GM18909 (cell line): Measurements from ENCODE around the gene DCST1.

Source experiments
- ATAC-seq: cut with Tn5 transposase; IDR thresholded peaks from one replicate; pipeline ENCODE4 v1.9.1; 2021; ENCODE audit warnings: mild to moderate bottlenecking; ENCODE audit not compliant: unreplicated experiment, poor library complexity

Gene DCST1

DNA sequence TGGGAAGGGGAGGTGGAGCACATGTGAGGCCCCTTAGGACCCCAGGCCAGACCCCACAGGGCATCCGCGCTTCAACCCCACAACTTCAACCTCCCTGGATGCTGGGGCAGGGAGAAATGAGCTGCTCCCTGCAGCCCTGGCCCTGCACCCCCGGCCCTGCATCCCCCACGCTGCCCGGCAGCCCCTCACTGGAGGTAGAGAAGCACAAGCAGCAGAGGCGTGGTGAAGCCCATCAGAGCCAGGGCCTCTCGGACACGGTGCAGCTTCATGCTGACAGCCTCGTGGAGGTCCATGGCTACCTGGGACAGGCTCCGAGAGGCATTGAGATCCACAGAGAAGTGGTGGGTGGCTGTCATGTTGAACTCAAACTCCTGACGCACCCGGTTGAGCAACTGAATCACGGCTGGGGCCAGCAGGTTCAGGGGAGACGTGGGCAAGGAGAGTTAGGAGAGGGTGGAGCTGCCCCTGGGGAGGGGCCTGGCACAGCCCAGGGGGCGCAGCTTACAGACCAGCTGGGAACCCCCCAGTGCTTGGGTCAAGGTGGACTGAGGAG, 3.3 kb upstream of the DCST1 start:
- no peak for ATAC-seq

DNA sequence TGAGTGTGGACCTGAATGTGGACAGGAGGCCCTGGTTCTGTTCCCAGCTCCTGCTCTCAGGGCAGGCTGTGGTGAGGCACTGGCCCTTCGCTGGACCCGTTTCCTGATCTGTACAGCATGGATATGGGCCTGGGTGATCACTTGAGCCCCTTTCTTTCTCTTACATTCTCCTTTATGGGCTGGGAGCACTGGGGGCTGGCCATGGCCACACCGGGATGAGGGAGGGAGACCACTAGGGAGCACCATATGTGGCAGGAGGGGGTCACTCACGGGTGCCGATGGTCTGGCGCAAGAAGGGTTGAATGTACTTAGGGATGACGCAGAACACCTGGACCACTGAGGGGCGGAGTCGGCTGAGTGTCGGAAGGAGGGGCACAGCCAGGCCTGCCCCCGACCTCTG, 2.7 kb upstream of the DCST1 start:
- no peak for ATAC-seq

DNA sequence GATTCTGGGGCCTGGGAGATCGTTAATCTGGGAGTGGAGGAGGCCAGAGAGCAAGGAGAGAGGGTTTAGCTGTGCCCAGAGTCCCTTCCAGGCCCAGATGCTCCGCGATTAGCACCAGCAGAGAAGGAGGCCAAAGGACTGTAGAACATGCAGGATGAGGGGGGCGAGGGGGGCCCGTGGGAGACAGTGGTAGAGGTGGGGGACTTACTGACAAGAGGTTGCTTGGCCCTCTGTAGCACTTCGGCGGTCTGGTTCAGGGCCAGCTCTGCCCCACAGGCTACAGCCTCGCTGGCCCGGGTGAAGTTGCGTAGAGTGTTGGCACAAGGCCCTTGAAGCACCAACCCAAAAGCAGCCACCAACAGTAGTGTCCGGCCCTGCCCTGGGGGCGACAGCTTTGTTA, 738 bp upstream of the DCST1 start:
- ATAC-seq, result no peak

DNA sequence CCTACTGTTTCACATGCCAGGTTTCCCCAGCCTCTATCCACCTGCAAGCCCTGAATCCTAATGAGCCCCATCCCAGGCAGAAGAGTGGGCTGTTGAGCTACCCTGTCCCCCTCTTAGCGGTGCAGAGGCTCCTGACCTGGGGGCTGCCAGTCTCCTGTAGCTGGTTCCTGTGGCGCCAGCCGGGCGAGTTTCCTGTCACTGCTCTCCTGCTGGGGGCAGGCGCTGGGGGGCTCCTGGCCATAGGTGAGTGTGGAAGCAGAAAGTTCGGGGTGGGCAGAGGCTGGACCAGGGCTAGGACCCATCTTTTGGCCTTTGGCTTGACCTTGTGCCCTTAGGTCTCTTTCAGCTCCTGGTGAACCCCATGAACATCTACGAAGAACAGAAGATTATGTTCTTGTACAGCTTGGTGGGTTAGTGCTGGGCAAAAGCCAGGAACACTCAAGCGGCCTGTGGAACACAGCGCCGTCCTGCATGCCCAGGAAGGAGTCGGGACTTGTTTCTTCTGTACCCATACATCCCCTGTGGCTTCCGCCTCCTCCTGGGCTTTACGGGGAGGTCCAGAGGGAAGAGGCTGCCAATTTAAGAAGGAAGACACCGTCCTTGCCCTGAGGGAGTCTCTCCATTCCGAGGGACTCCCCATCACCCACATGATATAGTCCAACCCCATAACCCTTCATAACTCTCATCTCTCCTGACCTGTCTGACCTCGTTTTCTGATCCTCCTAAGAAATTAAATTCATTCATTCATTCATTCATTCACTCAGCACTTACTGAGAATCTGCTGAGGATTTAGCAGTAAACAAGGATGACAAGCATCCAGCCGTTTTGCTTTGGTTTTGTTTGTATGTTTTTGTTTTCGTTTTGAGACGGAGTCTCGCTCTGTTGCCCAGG, 939 bp downstream of the DCST1 start:
- no peak for ATAC-seq

DNA sequence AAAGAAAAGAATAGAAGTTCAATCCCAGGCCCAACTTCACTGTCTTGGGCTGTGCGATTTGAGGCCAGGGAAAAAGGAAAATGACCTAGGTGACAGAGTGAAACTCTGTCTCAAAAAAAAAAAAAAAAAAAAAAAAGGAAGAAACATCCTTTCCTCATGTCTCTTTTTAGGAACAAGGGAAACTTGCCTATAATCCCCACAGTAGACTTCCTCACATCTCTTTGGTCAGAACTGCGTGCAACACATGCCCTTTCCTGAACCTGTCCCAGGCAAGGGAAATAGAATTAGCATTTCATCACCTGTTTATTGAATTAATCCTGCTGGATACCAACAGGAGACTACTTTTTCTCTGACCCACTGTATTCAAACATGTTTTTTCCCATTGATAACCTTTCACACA, 2.3 kb downstream of the DCST1 start:
- no peak for ATAC-seq

DNA sequence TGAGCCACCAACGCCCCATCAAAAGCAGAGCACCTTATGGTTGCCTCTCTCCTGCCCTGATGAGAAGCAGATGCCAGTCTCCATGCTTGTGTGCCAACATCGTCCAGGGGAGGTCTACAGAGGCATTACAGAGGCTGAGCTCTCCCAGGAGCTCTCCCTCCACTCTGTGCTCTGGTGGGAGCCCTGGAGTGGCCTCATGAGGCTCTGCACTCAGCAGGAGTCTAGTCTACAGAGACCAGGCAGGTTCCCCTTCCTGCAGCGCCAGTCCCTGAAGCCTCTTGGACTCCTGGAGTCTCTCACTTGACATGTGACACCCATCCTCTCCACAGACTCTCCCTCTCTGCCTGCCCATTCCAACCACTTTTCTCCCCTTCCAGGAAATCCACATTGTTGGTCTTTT, 3.4 kb downstream of the DCST1 start:
- ATAC-seq, result no peak

DNA sequence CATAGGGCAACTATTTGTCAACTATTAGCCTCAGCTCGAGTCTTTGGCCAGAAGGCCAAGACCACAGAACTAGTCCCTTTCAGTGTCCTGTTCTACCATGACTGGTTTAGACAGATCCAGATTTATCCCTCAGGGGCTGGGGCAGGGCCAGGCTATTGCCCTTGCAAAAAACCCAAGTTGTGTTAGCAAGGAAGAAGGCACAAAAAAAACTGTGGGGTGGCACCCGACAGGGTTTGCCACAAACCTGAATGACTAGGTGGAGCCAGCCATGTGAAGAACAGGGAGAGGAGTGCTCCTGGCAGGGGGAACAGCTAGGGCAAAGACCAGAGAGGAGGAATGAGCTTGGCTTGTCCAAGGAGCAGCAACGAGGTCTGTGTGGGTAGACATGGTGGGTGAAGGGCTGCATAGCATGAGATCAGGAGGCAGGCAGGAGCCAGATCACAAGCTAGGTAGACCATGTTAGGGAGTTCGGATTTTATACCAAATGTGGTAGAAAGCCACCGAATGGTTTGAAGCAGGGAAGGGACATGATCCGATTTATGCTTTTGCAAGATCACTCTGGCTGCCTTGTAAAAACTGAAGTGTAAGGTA, 4.3 kb downstream of the DCST1 start:
- ATAC-seq, result no peak

DNA sequence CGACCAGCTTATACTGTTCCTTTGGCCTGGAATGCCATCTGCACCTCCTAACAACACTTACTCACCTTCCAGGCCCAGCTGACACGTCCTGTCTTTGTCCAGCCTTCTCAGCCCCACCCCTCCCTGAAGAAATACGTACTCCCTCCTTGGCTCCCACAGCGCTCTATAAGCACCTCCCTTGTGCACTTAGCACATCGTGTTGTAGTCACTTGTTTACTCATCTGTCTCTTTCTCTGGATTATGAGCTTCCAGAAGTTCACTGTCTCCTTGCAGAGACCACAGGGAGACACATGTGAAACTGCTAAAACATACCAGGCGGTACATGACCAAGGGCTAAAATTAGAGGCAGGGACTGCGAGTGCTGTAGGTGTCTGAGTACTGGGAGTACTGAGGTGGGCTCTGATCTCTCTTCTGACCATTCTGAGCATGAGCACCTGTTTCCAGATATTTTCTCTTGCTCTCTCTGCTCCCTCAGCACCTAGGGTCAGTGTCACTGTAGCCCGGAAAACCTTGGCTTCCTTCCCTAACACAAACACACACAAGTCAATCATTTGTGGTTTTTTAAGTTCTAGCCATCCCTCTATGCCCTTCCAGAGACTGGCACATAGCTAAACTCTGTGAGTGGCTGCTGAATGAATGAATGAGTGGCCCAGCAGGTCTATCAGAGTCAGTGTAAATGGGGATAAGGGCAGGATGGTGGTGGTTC, 5.1 kb downstream of the DCST1 start:
- no peak for ATAC-seq

DNA sequence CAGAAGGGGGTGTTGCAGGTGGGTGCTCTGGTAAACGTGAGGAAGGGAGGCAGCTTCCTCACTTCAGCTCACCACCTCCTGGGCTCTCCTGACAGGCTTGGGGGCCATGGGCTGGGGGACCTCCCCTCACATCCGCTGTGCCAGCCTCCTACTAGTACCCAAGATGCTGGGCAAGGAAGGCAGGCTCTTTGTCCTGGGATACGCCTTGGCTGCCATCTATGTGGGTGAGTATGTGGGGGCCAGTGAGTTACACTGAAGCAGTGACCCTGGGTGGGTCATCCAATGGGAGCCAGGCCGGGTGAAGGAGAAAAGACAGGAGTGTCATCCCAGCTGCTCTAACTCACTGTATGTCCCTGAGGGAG, 5.7 kb downstream of the DCST1 start:
- no peak for ATAC-seq

DNA sequence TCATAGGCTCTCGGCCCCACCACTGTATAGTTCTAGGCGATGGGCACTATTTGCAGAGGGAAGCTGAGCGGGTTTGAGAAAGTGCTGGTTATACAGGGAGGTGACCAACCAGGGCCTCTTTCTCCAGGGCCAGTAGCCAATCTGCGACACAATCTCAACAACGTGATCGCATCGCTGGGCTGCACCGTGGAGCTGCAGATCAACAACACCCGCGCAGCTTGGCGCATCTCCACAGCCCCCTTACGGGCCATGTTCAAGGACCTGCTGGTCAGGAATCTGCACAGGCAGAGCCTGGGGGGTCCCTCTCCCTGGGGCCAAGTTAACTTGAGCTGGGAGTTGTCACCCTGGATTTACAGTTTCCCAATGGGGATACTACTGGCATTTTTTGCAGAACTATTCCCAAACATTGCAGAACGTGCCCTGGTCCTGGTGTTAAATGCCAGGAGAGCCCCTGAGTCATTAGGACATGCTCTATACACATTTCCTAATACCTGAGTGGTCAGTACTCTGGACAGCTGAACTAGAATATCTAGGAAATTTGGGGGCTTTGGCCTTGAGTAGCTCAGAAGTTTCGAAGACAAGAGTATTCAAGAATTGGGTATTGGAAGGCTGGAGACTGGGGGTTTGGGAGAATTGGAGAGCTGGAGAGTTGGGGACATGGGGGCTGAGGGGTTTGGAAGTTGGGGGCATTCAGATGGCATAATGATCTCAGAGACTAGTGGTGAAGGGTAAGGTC, 6.9 kb downstream of the DCST1 start:
- ATAC-seq, result no peak

DNA sequence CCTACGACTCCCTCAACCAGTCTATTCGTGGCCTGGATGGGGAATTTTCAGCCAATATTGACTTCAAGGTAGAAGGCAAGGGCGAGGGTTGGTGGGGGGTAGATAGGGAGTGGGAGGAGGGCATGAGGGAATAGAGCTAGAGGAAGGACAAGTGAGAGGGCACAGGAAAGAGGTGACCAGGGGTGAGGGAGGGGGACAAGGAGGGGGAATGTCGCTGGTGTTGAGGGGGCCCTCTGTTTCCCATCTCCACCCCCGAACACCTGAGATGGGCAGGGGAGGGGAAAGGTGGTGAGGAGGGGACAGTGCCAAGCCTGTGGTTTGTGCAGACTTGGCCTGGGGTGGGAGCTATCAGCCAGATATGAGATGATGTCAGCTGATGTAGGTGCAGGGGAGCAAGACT, 9.2 kb downstream of the DCST1 start:
- ATAC-seq, result no peak

DNA sequence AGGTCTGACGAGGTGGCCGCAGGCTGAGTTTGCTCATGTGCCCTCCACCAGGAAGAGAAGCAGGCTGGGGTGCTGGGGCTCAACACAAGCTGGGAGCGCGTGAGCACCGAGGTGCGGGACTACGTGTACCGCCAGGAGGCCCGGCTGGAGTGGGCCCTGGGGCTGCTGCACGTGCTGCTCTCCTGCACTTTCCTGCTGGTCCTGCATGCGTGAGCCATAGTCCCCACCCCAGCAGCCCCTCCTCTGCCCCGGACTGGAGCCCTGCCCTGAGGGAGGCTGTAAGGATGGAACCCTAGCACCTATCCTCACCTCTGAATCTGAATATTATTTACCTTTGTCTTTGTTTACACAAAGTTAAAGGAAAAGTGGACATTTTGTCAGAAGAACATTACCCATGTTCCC, 9.7 kb downstream of the DCST1 start:
- ATAC-seq, result no peak

DNA sequence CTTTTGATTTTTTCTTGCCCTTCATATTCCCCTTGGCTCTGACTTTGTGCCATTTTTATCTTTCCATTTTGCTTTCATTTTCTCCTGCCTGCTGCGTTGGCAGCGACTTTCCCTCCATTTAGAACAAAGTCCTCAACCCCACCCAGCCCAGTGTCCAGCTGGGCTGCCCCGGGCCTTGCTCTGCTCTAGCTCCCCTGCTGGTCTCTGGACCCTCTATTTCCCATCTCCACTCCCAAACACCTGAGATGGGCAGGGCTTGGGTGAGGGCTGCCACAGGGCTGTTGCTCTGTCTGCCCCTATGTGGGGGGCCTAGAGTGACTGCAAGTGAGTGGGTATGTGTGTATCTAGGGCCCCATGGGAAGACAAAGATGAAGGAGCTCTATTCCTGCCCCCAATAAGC, 10.2 kb downstream of the DCST1 start:
- no peak for ATAC-seq

DNA sequence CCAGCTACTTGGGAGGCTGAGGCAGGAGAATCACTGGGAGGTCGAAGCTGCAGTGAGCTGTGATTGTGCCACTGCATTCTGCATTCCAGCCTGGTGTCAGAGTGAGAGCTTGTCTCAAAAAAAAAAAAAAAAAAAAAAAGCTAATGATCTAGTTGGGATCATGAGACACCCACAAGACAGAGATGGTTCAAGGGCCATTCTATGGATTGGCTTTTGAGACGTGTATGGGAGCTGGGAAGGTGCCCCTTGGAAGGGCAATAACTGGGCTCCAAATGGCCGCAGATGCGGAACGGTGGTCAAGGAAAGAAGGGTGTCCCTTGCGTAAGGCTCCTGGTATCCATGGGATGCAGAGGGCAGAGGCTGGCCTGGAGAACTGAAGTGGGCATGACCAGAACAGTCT, 10.7 kb downstream of the DCST1 start:
- ATAC-seq, result no peak

DNA sequence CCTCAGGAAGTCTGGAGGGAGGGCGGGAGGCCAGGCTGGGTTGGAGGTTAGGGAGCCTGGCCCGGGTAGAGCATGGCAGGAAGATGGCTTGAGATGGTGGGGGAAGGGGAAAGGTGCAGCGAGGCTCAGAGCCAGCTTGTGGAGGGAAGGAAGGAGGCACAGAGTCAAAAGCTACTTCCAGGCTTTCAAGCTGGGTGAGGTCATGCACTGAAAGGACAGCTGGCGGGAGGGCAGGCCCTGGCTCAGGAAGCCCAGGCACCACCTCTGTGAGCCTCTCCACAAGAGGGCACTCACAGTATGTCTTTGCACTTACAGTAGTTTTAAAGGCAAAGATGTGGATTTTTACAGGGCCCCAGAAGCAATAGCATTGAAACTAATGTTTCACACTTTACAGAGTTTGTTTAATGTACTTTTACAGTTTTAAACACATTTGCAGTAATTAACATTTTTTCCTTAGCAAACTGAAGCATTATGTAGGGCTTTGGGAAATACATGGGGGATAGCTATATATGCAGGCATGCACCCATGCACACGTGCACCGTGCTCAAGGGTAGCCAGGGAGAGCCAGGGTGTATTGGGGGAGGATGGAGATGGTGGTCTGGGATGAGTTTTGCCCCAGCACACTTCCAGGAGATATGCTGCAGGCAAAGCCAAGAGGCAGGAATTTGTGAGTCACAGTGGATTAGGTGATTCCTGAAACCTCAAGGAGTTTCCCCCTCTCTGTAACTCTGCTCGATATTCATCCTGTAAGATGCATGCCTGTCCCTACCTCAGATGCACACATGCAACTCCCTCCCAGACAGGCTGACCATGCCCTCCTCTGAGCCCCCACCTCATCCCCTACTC, 11.4 kb downstream of the DCST1 start:
- no peak for ATAC-seq

DNA sequence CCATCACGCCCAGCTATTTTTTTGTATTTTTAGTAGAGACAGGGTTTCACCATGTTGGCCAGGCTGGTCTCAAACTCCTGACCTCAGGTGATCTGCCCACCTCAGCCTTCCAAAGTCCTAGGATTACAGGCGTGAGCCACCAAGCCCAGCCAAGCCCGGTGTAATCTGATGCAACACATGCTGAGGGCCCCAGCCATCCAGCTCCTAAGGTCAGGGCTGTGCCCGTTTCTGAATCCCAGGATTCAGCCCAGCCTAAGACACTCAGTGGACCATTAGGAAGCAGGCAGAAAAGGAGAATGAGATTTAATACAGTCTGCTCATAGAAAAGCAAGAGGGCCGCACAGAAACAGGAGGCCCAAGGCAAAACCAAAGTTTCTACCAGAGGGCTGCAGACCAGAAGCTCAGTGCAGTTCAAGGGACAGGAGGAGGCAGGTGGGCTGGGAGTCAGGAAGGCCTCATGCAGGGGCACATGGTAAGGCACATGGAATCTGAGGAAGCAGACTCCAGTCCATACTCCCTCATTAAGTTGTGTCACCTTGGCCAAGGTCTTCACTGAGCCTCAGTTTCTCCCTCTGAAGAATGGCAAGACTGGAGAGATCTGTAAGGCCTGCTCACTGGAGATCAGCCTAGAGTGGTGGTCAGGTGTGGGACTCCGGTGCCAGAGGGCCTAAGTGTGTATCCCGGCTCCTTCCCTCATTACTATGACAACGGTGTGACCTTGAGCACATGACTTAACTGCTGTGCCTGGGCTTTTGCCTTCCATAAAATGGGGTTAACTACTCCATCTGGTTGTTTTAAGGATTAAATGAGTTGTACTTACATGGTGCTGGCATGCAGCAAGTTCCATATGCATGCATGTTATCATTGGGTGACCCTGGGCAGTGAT, 15.1 kb downstream of the DCST1 start:
- no peak for ATAC-seq

DNA sequence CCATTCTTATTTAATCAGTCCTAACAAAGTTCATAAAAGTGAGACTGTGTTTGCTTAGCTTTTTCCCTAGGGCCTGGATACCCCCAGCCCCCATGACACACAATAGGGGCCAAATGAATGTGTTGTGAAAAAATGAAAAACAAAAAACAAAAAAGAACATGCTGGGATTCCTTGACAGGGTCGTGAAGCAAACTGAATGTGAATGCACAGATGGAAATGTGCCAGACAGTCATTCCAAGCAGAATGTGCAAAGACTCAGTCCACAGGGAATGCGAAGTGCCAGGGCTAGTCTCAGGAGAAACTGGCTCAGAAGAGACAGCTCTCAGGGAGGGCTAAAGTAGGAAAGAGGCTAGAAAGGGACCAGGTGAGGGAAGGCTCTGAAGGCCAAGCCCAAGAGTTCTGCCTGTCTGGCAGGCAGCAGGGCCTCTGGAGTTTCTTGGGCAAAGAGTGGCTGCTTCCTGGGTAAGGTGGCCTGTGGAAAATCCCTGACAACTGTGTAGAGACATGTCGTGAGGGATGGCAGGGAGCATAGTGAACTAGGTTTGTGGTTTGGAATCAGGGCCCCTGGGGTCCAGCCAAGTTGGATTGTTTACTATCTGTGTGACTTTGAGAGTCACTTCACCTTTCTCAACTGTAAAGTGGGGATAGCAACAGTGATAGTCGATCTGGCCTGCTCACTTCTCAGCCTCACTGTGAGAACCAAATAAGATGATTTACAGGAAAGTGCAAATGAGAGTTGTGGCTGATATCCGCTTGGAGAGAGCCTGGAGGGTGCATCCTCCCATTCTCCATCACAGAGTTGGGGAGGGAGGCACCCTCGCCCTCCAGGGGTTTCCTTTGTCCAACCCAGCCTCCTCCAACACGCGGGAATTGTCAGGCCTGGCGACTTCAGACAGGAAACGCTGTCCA, 16.3 kb downstream of the DCST1 start:
- no peak for ATAC-seq
